COLO829 (cell line): ENCODE measurements around the gene SAYSD1.
"Not testable (repeated sequence)": the region's sequence is repeated elsewhere in the genome, so short reads cannot be mapped to it uniquely, and the experiment has no call there.

ENCODE experiments used
- DNase-seq: peaks from one replicate; pipeline ENCODE4 v3.0.0; 2012; ENCODE audit warnings: low spot score

Gene SAYSD1

GRCh38 chr6:39114704-39115599 is at the start of gene SAYSD1:
Gene SAYSD1 (minus strand): TSS chr6:39115186. CDS start chr6:39115089, 97 bp downstream.
- peak; percentile 94 for DNase-seq

- DNase-seq = no peak
These were observed 42.5 kb upstream of the SAYSD1 start for GRCh38 chr6:39157511-39157910.

GRCh38 chr6:39156801-39157200 is 41.8 kb upstream of the SAYSD1 start:
- no peak for DNase-seq

- no peak for DNase-seq
These were observed 39.7 kb upstream of the SAYSD1 start for GRCh38 chr6:39154705-39155104.

- DNase-seq = no peak
These were observed 38.9 kb upstream of the SAYSD1 start for GRCh38 chr6:39153766-39154397.

GRCh38 chr6:39152262-39152661 is 37.3 kb upstream of the SAYSD1 start:
- DNase-seq = no peak

GRCh38 chr6:39151211-39151610 is 36.2 kb upstream of the SAYSD1 start:
- DNase-seq = no peak

- no peak for DNase-seq
These were observed 29.6 kb upstream of the SAYSD1 start for GRCh38 chr6:39144481-39145173.

GRCh38 chr6:39143238-39143930 is 28.4 kb upstream of the SAYSD1 start:
- no peak for DNase-seq

- no peak for DNase-seq
These were observed 25.7 kb upstream of the SAYSD1 start for GRCh38 chr6:39140556-39141167.

GRCh38 chr6:39137245-39137644 is 22.3 kb upstream of the SAYSD1 start:
- no peak for DNase-seq

- not testable (repeated sequence) for DNase-seq
These were observed 21.2 kb upstream of the SAYSD1 start for GRCh38 chr6:39136207-39136606.

- DNase-seq = not testable (repeated sequence)
These were observed 19.8 kb upstream of the SAYSD1 start for GRCh38 chr6:39134761-39135160.

- no peak for DNase-seq
These were observed 15.7 kb upstream of the SAYSD1 start for GRCh38 chr6:39130691-39131090.

GRCh38 chr6:39128832-39129231 is 13.8 kb upstream of the SAYSD1 start:
- DNase-seq = no peak

GRCh38 chr6:39128106-39128505 is 13.1 kb upstream of the SAYSD1 start:
- peak; percentile 42 for DNase-seq

- DNase-seq = no peak
These were observed 9.1 kb upstream of the SAYSD1 start for GRCh38 chr6:39124114-39124513.

- DNase-seq = no peak
These were observed 3.9 kb upstream of the SAYSD1 start for GRCh38 chr6:39118921-39119320.

GRCh38 chr6:39114388-39114703 is 640 bp downstream of the SAYSD1 start:
- no peak for DNase-seq

- no peak for DNase-seq
These were observed 1.2 kb downstream of the SAYSD1 start for GRCh38 chr6:39113788-39114187.

GRCh38 chr6:39111280-39111679 is 3.7 kb downstream of the SAYSD1 start:
- DNase-seq = no peak
